ENCODE results near the gene AOC2. TPM values are rescaled to one million over a fixed set of nuclear protein-coding genes. Genes with fewer than 3 reads are reported as not detected.
A peak's percentile ranks its signal among the peaks of the same experiment; 100 is the strongest.

AOC2 gene
- total and polyA plus RNA-seq, 2 of the 13 experiments (the other 11 are each of a cell fraction or from before 2014, with no cell fraction given) = 1.2 to 3.3 TPM

DNA sequence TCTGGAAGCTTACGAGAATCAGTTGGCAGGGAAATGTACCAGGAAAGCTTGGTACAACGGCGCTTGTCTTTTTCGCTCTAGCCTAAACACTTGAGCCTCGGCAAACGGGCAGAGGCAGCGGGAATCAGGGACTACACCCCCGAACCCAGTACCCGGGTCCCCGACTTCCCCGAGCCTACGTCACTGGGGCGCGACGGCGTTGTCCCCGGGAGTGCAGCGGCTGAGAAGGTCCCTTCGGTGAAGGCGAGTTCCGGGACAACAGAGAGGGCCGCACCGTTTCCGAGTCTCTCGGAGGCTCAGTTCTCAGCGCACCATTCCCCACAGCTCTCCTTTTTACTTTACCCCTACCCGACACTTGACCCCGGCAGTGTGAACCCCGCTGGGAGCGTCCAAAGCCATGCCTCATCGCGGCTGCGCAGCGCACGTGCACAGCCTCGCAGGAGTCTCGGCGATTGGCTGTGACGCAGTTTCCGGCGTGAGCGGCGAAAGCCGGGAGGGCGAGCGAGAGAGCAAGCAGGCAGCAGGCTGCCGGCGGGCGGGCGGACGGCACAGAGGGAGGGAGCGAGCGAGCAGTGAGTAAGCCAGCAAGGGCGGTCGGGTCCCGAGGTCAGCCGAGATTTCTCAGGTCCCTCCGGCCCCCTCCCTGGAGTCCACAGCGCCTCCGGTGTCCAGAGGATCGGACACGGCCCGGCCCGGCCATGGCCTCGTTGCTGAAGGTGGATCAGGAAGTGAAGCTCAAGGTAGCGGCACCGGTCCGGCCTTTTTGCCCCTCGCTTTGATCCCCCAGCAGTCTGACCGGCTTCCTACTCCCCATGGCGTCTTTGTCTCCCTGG lies 11.2 kb upstream of the AOC2 start, which contains the start of gene PSME3 (continued):
- TF ChIP-seq, protein P1, sequence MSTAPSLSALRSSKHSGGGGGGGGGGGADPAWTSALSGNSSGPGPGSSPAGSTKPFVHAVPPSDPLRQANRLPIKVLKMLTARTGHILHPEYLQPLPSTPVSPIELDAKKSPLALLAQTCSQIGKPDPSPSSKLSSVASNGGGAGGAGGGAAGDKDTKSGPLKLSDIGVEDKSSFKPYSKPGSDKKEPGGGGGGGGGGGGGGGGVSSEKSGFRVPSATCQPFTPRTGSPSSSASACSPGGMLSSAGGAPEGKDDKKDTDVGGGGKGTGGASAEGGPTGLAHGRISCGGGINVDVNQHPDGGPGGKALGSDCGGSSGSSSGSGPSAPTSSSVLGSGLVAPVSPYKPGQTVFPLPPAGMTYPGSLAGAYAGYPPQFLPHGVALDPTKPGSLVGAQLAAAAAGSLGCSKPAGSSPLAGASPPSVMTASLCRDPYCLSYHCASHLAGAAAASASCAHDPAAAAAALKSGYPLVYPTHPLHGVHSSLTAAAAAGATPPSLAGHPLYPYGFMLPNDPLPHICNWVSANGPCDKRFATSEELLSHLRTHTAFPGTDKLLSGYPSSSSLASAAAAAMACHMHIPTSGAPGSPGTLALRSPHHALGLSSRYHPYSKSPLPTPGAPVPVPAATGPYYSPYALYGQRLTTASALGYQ (CRISPR knock-in tag; IDR thresholded peaks at IDR 0.05) = peak; percentile 79; the same call in 1 of the 2 replicates
- no peak for TF ChIP-seq CENPX (CRISPR knock-in tag; IDR thresholded peaks at IDR 0.05)
- peak; percentile 67 for TF ChIP-seq IKZF4 (CRISPR knock-in tag; IDR thresholded peaks at IDR 0.05; ENCODE audit: borderline replicate concordance, low read depth, not compliant biosample characterization)
- TF ChIP-seq ZMYM4 (CRISPR knock-in tag; IDR thresholded peaks at IDR 0.05) = peak; percentile 71
- TF ChIP-seq, protein P2, sequence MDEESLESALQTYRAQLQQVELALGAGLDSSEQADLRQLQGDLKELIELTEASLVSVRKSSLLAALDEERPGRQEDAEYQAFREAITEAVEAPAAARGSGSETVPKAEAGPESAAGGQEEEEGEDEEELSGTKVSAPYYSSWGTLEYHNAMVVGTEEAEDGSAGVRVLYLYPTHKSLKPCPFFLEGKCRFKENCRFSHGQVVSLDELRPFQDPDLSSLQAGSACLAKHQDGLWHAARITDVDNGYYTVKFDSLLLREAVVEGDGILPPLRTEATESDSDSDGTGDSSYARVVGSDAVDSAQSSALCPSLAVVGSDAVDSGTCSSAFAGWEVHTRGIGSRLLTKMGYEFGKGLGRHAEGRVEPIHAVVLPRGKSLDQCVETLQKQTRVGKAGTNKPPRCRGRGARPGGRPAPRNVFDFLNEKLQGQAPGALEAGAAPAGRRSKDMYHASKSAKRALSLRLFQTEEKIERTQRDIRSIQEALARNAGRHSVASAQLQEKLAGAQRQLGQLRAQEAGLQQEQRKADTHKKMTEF (CRISPR knock-in tag; IDR thresholded peaks at IDR 0.05) = peak; percentile 99
- TF ChIP-seq JDP2 (CRISPR knock-in tag; IDR thresholded peaks at IDR 0.05; ENCODE audit: borderline replicate concordance) = peak; percentile 54; the same call in 1 of the 2 replicates
- TF ChIP-seq SMAD3 (CRISPR knock-in tag; IDR thresholded peaks at IDR 0.05) = peak; percentile 84; the same call in 1 of the 2 replicates
- peak; percentile 77 for TF ChIP-seq ZBTB38 (CRISPR knock-in tag; IDR thresholded peaks at IDR 0.05)
- TF ChIP-seq NFKBIZ (CRISPR knock-in tag; IDR thresholded peaks at IDR 0.05) = peak; percentile 73
- TF ChIP-seq SP4 (CRISPR knock-in tag; IDR thresholded peaks at IDR 0.05) = peak; percentile 62
- TF ChIP-seq FOXC1 (CRISPR knock-in tag; IDR thresholded peaks at IDR 0.05; ENCODE audit: borderline replicate concordance) = peak; percentile 77; the same call in 1 of the 2 replicates
- TF ChIP-seq FOSL1 (CRISPR knock-in tag; IDR thresholded peaks at IDR 0.05; ENCODE audit: borderline replicate concordance) = no peak
- TF ChIP-seq PAWR (CRISPR knock-in tag; IDR thresholded peaks at IDR 0.05; ENCODE audit: borderline replicate concordance) = no peak
- TF ChIP-seq, protein P3, sequence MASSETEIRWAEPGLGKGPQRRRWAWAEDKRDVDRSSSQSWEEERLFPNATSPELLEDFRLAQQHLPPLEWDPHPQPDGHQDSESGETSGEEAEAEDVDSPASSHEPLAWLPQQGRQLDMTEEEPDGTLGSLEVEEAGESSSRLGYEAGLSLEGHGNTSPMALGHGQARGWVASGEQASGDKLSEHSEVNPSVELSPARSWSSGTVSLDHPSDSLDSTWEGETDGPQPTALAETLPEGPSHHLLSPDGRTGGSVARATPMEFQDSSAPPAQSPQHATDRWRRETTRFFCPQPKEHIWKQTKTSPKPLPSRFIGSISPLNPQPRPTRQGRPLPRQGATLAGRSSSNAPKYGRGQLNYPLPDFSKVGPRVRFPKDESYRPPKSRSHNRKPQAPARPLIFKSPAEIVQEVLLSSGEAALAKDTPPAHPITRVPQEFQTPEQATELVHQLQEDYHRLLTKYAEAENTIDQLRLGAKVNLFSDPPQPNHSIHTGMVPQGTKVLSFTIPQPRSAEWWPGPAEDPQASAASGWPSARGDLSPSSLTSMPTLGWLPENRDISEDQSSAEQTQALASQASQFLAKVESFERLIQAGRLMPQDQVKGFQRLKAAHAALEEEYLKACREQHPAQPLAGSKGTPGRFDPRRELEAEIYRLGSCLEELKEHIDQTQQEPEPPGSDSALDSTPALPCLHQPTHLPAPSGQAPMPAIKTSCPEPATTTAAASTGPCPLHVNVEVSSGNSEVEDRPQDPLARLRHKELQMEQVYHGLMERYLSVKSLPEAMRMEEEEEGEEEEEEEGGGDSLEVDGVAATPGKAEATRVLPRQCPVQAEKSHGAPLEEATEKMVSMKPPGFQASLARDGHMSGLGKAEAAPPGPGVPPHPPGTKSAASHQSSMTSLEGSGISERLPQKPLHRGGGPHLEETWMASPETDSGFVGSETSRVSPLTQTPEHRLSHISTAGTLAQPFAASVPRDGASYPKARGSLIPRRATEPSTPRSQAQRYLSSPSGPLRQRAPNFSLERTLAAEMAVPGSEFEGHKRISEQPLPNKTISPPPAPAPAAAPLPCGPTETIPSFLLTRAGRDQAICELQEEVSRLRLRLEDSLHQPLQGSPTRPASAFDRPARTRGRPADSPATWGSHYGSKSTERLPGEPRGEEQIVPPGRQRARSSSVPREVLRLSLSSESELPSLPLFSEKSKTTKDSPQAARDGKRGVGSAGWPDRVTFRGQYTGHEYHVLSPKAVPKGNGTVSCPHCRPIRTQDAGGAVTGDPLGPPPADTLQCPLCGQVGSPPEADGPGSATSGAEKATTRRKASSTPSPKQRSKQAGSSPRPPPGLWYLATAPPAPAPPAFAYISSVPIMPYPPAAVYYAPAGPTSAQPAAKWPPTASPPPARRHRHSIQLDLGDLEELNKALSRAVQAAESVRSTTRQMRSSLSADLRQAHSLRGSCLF (CRISPR knock-in tag; IDR thresholded peaks at IDR 0.05; ENCODE audit: borderline replicate concordance) = no peak
- peak; percentile 92 for TF ChIP-seq ZNF329 (CRISPR knock-in tag; IDR thresholded peaks at IDR 0.05; ENCODE audit: low read depth)
- TF ChIP-seq ZNF317 (CRISPR knock-in tag; IDR thresholded peaks at IDR 0.05) = peak; percentile 88; the same call in 1 of the 2 replicates
- peak; percentile 94 for TF ChIP-seq THAP11 (CRISPR knock-in tag; IDR thresholded peaks at IDR 0.05)
- no peak for TF ChIP-seq ATM (IDR thresholded peaks at IDR 0.05; ENCODE audit: borderline replicate concordance)
- peak; percentile 60; the same call in 1 of the 2 replicates for TF ChIP-seq FOXM1 (CRISPR knock-in tag; IDR thresholded peaks at IDR 0.05)
- TF ChIP-seq, protein P4, sequence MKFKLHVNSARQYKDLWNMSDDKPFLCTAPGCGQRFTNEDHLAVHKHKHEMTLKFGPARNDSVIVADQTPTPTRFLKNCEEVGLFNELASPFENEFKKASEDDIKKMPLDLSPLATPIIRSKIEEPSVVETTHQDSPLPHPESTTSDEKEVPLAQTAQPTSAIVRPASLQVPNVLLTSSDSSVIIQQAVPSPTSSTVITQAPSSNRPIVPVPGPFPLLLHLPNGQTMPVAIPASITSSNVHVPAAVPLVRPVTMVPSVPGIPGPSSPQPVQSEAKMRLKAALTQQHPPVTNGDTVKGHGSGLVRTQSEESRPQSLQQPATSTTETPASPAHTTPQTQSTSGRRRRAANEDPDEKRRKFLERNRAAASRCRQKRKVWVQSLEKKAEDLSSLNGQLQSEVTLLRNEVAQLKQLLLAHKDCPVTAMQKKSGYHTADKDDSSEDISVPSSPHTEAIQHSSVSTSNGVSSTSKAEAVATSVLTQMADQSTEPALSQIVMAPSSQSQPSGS (CRISPR knock-in tag; IDR thresholded peaks at IDR 0.05) = peak; percentile 75; the same call in 1 of the 2 replicates

Data from HepG2 (cell line).